GM18499 (cell line): ENCODE results near the gene LPO.

Source experiments
- ATAC-seq: cut with Tn5 transposase; IDR thresholded peaks from one replicate; pipeline ENCODE4 v1.9.1; 2021; ENCODE audit warnings: moderate number of reproducible peaks; ENCODE audit not compliant: insufficient read depth, unreplicated experiment

The LPO gene

DNA sequence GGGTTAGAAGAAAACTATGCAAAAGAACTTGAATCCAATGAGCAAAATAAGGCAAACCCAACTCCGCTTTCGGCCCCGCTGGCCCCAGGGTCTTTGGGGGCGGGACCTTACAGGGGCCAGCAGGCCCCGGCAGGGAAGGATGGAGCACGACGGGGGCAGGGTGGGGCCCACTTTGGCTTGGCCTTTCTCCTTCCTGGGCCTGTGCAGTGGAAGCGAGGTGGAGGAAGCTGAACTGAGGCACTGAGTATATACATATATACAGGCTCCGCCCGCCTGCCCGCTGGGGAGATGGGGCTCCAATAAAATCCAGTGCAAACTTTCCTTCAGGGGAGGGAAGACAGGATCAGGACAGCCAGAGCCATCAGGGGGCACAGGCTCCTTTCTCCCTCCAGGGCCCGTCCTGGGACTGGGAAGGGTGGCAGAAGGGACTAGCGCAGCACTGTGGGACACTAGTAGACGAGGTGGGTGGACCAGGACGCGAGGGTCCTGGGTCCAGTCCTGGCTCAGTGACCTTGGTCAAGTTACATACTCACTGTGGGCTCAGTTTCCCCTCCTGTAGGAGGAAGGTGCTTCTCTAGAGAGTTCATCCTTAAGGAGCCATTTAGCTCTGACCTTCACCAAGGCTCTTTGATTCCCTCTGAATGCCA is 63.2 kb downstream of the LPO start:
- no peak for ATAC-seq

DNA sequence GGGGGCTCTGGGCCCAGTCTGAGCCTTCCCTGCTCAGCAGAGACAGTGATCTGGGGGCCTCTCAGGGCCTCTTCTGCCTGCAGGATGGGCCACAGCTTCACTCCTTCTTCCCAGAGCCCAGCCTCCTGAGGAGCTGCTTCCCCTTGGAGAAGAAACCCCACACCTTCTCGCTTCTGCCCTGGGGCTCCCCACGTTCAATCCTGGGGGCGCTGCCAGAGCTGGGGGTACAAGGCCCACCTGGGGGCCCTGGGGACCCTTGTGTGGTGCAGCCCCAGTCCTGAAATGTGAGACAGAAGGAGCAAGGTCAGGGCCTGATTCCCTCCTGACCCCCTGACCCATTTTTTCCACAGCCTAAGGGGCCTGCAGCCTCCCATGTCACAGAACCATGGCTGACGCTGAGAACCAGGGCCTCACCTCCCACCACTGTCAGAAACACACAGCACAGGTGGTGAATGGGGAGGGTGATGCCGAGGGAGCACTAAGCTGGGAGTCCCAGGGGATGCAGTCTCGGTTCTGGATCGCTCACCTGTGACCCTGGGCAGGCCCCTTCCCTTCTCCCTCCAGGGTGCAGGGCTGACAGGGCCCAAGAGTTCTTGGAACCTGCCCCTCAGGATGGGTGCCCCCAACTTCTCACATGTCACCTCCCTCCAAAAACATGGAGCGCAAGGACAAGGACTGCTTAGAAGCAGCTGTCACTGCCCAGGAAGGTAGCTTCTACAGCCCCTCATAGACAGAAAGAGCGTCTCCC is 64.0 kb downstream of the LPO start:
- no peak for ATAC-seq

DNA sequence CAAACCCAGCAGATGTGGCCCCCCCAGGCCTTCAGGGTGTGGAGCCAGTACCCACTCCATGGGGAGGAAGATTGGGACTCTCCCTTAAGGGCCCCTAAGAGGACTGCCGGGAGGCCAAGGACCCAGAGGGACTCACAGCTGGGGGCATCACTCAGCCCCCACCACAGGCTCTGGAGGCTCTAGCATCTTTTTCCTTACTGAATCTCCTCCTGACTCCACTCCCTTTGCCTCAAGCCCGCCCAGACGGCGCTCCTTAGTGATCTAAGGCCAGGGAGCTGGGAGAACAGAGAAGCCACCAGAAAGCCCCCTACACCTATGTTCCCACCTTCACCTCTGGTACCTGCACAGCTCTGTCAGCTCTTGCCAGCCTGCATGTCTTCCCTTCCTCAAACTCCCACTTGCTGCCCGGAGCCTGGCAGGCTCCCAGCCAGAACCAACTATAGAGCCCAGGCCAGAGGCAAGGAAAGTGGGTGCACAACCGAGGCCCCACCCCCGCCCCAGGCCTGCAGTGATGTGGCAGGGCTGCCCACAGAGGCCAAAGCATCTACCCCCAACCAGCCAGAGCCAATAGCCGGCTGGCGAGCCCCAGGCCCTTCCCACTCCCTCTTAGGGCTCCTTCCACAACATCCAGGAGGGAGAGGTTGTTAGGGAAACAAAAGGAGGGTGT is 64.7 kb downstream of the LPO start:
- ATAC-seq, result no peak

- no peak for ATAC-seq
Observed at GRCh38 chr17:58303971-58304749, 65.8 kb downstream of the LPO start.

DNA sequence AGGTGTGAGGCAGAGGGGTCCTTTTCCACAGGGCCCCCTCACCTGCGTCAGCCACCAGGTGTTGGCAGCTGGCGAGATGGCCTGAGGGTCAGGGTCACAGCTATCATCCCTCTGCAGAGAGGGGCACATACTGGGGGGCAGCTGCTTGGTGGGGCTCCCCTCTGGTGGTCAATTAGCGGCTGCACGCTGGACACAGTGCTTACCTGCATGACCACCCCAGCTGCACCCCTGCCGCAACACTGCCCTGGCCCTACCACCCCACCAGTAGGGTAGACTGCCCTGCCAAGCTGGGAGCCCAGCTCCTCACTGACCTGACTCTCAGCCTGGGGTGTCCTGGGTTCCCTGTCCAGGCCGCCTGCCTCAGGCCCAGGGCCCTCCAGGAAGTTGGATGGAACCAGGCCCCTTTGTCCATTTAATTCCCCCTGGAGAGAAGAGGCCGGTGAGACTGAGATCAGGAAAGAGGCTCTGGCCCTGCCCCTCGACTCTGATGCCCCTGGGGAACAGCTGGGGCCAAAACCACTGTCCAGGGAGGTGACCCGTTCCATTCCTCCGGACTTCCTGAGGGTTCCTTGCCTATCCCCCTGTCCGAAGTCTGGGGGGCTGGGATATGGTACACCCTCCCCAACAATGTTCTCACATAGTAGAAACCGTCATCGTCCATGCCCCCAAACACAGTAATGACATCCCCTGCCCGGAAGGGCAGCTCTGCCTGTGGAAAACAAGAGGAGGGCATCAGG is 66.5 kb downstream of the LPO start:
- ATAC-seq, result no peak

- ATAC-seq, result no peak
Observed at GRCh38 chr17:58305626-58306025, 67.2 kb downstream of the LPO start.

DNA sequence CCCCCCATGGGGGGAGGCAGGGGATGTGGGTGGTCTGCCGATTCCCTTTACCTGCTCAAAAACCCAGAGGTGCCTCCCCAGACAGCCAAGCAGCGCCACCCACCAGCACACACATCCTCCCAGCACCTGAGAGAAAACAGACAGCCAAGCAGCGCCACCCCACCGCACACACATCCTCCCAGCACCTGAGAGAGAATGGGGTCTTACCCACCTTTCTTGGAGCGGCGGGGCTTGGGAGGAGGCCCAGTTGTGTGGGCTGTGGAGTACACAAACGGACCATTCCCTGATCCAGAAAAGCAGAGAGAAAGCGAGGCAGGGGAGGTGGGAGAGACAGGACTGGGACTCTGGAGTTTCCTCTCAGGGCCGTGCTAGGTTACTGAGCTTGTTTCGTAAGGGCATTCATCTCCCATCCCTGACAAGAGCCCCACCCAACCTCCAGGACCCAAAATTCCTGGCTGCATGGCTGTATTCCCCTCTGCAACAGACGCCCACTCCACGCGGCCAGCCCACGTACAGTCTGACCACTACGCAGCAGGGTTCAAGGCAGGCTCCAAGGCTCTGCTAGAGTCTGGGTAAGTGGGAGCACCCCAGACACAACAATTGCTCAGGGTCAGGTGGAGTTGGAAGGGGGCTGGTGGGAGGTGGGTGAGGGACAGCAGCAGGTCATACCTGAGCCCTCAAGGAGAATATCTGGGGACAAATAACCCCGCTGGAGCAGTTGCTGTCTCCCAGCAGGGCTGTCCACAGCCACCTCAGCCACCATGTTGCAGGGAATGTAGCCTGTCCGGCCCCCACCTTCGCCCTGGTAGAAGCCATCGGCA is 68.0 kb downstream of the LPO start:
- no peak for ATAC-seq

DNA sequence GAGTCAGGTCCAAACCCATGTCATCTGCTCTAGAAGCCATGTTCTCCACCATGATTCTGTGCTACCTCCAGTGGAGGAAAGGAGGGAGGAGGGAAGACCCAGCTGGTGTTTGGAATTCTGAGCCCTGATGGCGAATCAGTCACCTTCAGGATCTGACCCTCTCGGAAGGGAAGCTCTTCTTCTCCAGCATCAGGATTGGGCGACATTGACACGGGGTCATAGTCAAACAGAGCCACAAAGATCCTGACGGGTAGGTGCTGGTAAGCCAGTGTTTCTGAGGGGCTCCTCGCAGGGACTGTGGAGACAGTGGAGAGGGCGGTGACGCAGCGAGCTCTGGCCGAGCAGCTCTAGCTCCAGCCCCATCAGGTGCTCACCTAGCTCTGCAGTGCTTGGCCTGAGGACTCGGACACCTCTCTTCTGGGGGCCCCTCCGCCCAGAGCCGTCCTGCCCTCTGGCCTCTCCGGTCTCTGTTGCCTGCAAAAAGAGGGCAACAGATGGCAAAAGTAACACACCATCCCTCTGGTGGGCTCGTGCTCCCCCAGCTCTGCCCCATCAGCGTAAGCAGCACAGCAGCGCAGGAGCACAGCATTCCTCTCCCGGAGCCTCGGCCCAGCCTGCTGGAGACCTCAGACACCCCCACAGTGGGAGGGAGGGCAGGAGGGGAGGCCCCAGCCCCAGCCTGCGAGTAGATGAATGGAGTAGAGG is 69.2 kb downstream of the LPO start:
- no peak for ATAC-seq

GRCh38 chr17:58308173-58308984 is 70.0 kb downstream of the LPO start:
- ATAC-seq, result no peak

DNA sequence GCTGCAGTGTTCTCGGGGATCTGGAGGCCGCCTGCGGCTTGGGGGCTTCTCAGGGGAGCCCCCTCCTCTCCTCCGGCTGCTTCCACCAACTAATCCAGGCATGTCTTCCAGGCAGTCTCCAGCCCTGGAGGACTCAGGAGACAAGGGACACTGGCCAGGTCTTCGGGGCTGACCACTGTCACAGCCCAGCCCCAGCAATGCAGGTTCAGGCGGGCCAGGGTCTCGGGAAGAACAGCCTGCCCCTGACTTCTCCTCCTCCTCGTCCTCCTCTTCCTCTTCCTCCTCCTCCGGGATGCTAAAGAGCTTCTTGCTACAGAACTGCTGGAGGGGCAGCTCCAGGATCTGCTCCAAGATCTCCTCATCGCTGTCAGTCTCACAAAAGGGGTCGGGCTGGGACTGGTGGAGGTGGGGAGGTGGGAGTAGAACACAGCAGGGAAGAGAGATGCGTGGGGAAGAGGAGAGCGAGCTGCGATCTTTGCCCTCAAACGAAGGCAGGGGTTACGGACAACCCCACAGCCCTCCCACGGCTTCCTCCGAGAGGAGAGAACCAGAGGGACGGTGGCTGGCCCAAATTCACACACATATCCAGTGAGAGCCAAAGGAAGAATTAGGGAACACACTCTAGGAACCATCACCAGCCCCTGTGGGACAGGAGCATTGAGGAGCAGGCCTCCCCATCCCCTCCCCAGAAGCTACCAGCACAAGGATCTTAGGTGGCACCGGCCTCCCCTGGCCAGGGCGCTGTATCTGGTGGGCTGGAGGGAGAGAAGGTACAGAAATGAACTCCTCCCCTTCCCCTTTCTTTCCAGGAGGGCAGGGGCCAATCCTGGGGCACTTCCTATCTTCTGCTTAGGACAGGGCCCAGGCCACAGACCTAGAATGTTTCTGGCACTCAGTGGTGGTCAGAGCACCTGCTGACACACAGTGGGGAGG is 70.9 kb downstream of the LPO start:
- ATAC-seq, result no peak

DNA sequence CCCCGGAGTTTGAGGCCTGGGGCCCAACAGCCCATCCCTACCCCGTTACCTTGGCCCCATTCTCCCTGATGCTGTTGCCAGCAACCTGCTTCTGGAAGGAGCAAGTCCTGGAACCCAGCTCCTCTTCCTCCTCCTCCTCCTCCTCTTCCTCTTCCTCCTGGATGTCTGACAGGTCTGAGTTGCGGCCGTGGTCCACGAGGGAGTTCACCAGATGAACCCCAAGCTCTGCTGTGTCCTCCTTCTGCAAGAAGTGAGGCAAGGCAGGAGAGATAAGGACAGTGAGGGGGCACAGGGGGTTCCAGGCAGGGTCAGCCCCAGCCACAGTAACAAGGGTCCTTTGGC is 71.5 kb downstream of the LPO start:
- ATAC-seq, result no peak

- ATAC-seq, result no peak
Observed at GRCh38 chr17:58310511-58311428, 72.4 kb downstream of the LPO start.

- no peak for ATAC-seq
Observed at GRCh38 chr17:58311429-58311894, 73.1 kb downstream of the LPO start.

DNA sequence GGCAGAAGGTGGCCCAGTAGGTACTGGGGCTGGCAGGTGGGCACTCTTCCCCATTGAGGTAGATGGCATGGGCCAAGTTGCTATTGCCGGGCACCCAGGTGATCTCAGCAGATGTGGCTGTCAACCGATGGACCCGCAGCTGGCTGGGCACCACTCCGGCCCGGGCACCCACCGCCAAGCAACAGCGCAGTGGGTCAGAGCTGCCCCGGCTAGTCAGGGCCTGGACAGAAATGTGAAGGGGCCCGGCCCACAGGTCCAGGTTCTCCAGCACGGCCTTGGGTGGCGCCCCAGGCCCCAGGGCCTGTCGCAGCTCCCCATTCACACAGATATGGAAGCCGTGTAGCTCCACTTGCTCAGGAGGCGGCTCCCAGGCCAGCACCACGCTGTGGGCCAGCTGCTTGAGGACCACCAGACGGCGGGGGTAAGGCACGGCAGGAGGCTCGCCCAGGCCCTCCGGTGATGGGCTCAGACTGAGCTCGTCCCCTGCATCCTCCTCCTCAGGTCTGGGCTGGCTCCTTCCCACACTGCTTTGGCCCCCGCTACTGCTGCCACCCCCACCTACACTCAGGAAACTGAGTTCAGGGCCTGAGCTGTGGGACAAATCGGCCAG is 73.7 kb downstream of the LPO start:
- ATAC-seq, result no peak

GRCh38 chr17:58312829-58313228 is 74.4 kb downstream of the LPO start:
- no peak for ATAC-seq
